Hematopoietic multipotent progenitor cell treated with erythropoietin and hydrocortisone succinate and interleukin-3 and kit ligand, for 17 days (in vitro differentiated cells): ENCODE measurements around the gene SCART1.
"Not testable (repeated sequence)": the region's sequence is repeated elsewhere in the genome, so short reads cannot be mapped to it uniquely, and the experiment has no call there.

Experiments used
- DNase-seq: peaks from one replicate; pipeline ENCODE4 v3.0.0-alpha.2; 2015; ENCODE audit warnings: low spot score

The SCART1 gene

GRCh38 chr10:133456041-133456951 lies 2.6 kb downstream of the SCART1 start:
- DNase-seq = no peak

DNA sequence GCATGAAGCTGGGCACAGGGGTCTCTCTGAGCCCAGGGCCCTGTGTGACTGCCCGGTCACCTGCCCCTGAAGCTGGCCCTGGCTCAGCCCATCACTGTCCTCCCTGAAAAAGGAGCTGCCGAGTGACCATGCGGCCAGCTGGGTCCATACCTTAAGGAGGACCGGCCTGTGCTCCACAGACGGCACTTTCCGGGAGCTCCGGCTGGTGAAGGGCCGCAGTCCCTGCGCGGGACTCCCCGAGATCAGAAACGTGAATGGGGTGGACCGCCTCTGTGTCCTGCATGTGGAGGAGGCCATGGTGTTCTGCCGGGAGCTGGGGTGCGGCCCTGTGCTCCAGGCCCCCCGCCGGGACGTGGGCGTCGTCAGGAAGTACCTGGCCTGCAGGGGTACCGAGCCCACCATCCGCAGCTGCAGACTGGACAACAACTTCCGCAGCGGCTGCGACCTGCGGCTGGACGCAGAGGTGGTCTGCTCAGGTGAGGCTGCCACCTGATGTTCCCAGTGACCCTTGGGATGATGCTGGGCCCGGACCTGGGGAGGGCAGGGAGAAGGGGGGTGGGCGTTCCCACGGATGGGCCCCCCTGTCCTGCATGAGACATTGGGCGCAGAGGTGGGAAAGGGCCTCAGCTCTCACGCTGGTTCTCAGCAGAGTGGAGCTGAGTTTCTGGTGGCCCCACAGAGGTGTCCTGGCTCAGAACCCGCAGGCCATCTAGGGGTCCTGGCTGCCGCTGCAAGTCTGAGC lies 3.5 kb downstream of the SCART1 start:
- no peak for DNase-seq

DNA sequence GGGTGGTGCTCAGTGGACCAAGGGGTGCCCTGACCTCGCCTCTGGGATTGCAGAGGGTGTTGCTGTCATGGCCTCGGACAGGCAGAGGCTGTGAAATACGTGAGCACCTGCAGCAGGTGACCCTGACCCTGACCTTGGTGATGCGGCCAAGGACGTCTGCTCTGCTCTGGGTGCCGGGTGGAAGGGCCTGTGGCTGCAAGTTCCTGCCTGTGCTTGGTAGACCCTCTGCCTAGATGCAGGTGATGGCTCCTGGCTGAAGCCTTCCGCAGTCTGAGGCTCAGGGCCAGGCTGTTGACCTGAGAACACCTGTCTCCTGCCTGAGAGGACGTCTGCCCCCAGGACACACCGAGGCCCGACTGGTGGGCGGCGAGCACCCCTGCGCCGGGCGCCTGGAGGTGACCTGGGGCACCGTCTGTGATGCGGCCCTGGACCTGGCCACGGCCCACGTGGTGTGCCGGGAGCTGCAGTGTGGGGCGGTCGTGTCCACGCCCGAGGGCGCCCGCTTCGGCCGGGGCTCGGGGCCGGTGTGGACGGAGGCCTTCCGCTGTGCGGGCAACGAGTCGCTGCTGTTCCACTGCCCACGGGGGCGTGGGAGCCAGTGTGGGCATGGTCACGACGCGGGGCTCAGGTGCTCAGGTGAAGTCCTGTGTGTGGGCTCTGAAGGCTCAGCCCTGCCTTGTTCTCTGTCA lies 4.4 kb downstream of the SCART1 start:
- DNase-seq = no peak

GRCh38 chr10:133458710-133459453 lies 5.1 kb downstream of the SCART1 start:
- no peak for DNase-seq

- no peak for DNase-seq
These were observed 5.9 kb downstream of the SCART1 start for GRCh38 chr10:133459454-133460207.

GRCh38 chr10:133460208-133460769 lies 6.5 kb downstream of the SCART1 start:
- DNase-seq = no peak

DNA sequence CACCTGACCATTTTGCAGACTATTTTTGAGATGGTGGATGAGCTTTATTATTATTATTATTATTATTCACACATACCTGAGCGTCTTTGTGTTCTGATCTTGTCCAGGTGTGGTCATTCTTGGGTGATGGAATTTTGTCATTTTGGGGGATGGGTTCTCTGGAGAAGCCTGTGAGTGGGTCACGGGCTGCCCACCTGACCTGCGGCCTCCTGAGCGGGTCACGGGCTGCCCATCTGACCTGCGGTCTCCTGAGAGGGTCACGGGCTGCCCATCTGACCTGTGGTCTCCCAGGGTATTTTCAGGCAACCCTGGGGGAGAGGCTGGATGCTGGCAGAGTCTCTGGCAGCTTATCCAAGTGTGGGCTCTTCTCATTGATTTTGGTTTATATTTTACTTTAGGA lies 7.3 kb downstream of the SCART1 start:
- DNase-seq = no peak

GRCh38 chr10:133461841-133462240 lies 8.1 kb downstream of the SCART1 start:
- DNase-seq = no peak

DNA sequence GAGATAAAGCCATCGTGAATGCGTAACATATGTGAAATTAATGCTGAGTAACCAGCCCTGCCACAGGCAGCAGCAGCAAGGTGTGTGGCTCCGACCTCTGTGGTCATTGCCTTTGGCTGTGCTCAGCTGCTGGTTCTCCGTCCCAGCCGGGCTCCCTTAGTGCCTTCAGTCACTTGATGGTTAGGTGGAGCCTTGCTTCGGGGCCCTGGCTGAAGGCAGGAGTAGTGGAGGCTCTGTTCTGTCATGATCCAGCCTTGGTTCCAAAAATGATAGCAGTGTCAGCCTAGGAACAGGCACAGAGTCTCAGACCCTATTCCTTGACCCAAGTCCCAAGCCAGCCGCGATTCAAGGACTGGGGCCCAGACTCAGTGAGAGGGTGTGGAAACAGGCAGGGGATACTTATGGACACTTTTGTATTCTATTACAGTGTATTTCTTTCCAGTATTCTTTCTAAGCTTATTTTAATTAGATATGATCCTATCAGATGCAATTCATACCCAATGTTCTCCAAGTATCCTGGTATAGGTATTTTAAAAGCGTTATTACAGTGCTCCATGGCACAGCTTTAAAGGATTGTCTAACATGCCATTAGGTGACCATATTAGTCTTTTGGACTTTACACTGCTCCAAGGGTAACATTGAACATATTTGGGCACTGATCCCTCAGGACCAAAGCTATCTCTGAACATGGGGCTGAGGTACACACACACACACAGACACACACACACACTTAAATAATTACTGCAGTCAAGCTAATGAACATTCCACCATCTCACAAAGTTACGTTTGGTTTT lies 9.0 kb downstream of the SCART1 start:
- DNase-seq = no peak

- DNase-seq = no peak
These were observed 10.9 kb downstream of the SCART1 start for GRCh38 chr10:133464582-133465031.

DNA sequence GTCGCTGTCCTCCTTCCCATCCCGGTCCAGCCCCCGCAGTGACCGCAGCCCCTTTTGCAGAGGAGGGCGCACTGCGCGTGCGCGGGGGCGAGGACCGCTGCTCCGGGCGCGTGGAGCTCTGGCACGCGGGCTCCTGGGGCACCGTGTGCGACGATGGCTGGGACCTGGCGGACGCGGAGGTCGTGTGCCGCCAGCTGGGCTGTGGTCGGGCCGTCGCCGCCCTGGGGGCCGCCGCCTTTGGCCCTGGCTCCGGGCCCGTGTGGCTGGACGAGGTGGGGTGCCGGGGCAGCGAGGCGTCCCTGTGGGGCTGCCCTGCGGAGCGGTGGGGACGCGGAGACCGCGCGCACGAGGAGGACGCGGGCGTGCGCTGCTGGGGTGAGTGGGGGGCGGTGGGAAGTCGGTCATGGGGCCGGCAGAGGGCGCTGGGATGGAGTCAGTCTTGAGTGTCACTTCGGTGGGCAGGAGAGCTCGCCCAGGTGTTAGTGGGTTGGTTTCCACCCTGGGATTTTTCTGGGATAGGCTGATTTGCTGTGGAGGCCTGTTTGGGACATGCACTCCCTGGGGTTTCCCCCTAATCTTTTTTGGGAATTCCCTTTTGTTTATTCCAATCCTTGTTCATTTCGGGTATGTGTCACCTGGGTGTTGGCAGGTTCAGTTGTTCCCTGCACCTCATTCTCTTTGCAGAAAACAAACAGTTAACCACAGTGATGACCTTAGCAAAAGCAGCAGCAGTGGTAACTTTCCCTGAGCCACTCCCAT lies 11.6 kb downstream of the SCART1 start:
- no peak for DNase-seq

DNA sequence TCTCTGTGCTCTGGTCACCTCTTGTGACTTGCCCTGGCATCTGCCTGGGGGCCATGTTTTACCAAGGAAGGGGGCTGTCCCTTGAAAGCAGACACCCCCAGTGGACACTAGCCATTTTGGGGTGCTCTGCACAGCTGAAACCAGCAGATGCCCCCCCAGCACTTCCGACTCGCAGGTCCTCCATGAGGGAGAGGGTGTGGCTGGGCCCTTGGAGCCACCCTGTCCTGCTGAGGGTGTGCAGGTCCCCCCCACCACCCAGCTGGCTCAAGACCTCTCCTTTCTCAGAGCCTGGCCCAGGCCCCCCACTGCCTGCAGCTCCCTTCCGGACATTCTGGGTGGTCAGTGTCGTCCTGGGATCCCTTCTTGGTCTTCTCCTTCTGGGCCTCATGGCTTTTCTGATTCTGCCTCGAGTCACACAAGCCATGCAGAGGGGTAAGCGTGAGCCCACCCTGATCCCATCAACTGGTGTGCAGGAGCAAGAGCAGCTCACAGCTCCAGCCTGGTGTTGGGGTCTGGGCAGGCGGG lies 12.3 kb downstream of the SCART1 start:
- no peak for DNase-seq

GRCh38 chr10:133466683-133467275 lies 13.0 kb downstream of the SCART1 start:
- DNase-seq = no peak

GRCh38 chr10:133467286-133467911 lies 13.7 kb downstream of the SCART1 start:
- no peak for DNase-seq

DNA sequence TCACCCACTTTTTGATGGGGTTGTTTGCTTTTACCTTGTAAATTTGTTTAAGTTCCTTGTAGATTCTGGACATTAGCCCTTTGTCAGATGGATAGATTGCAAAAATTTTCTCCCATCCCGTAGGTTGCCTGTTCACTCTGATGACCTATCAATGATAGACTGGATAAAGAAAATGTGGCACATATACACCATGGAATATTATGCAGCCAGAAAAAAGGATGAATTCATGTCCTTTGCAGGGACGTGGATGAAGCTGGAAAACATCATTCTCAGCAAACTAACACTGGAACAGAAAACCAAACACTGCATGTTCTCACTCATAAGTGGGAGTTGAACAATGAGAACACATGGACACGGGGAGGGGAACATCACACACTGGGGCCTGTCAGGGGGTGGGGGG lies 15.5 kb downstream of the SCART1 start:
- DNase-seq = not testable (repeated sequence)

- no peak for DNase-seq
These were observed 17.8 kb downstream of the SCART1 start for GRCh38 chr10:133471300-133472109.

DNA sequence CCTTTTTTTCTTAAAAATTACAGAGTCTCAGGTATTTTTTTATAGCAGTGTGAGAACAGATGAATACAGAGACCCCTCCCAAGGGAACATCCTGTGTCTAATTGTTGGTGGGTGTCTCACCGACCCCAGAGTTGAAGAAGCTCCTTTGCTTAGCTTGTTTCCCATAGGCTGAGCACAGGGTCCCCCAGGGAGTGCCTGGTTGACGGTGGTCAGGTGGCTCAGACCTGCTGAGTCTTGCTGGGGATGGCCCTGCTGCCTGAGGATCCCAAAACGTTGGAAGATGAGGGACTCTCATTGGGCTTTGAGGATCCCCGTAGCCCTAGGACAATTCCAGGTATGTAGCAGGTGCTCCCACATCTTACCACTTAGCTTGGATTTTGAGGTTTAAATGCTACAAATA lies 19.5 kb downstream of the SCART1 start:
- no peak for DNase-seq
